K562 (cell line): ENCODE results near the gene NAA40. TPM values are rescaled to one million over a fixed set of nuclear protein-coding genes. Genes with fewer than 3 reads are reported as not detected.
A peak's percentile ranks its signal among the peaks of the same experiment; 100 is the strongest.

Experiments
- ARID3B ChIP-seq: fragments of 250-450 bp; sonication (Bioruptor Pico); IDR thresholded peaks from 2 replicates; pipeline ENCODE4 v1.4.0; 2020; ENCODE audit warnings: borderline replicate concordance
- BHLHE40 ChIP-seq: IDR thresholded peaks from 2 replicates; pipeline ENCODE4 v1.6.1; 2011; ENCODE audit warnings: low read length, improper control_type of control experiment
- BRD4 ChIP-seq: fragments of 200-600 bp; sonication (generic); IDR thresholded peaks from 2 replicates; pipeline ENCODE4 v1.6.1; 2017; ENCODE audit warnings: inconsistent platforms
- CBX3 ChIP-seq, 2 experiments: IDR thresholded peaks; 1 replicate in 1 of 2; 2 replicates in 1 of 2; pipeline ENCODE4 v1.6.1; 2012; ENCODE audit warnings: inconsistent platforms in 2 of 2, low read length in 2 of 2, borderline replicate concordance in 1 of 2, control low read depth in 1 of 2
- FOXP1 ChIP-seq: sonication (generic); formaldehyde crosslinking; IDR thresholded peaks from 2 replicates; pipeline ENCODE4 v1.8.0; 2022; ENCODE audit warnings: mild to moderate bottlenecking, missing genetic modification reagents
- MEIS2 ChIP-seq: fragments of 450-650 bp; IDR thresholded peaks from 2 replicates; pipeline ENCODE4 v1.6.1; 2014; ENCODE audit warnings: mild to moderate bottlenecking; ENCODE audit not compliant: partially characterized antibody
- NFXL1 ChIP-seq: fragments of 450-650 bp; formaldehyde crosslinking; IDR thresholded peaks from 2 replicates; pipeline ENCODE4 v1.4.0; 2021; ENCODE audit warnings: mild to moderate bottlenecking
- NONO ChIP-seq, 2 experiments: fragments of 200-400 bp in 1 of 2; fragments of 450-650 bp in 1 of 2; formaldehyde crosslinking in 1 of 2; IDR thresholded peaks; 2 replicates each; pipeline ENCODE4 v1.6.1; 2017; ENCODE audit warnings: low read depth in 2 of 2, mild to moderate bottlenecking in 2 of 2, moderate library complexity in 2 of 2, low read length in 1 of 2
- OTX1 ChIP-seq: fragments of 450-650 bp; formaldehyde crosslinking; IDR thresholded peaks from 2 replicates; pipeline ENCODE4 v1.4.0; 2022; ENCODE audit warnings: mild to moderate bottlenecking
- PCBP1 ChIP-seq: fragments of 200-400 bp; formaldehyde crosslinking; IDR thresholded peaks from 2 replicates; pipeline ENCODE4 v1.6.1; 2018; ENCODE audit warnings: mild to moderate bottlenecking, low read depth, low read length; ENCODE audit not compliant: poor library complexity, severe bottlenecking
- POLR2G ChIP-seq: fragments of 200-400 bp; formaldehyde crosslinking; IDR thresholded peaks from 2 replicates; pipeline ENCODE4 v1.6.1; 2017; ENCODE audit warnings: low read depth, mild to moderate bottlenecking, antibody characterized with exemption, low read length, moderate library complexity
- PURB ChIP-seq: sonication (generic); formaldehyde crosslinking; IDR thresholded peaks from 2 replicates; pipeline ENCODE4 v1.9.0; 2021; ENCODE audit warnings: low read depth, mild to moderate bottlenecking, missing genetic modification reagents
- RBM25 ChIP-seq: fragments of 200-400 bp; formaldehyde crosslinking; IDR thresholded peaks from 2 replicates; pipeline ENCODE4 v1.6.1; 2018; ENCODE audit warnings: low read length, low read depth, moderate library complexity; ENCODE audit not compliant: severe bottlenecking
- SMAD4 ChIP-seq: fragments of 250-450 bp; sonication (Bioruptor Pico); conservative IDR thresholded peaks from 2 replicates; pipeline ENCODE4 v1.8.0; 2021; ENCODE audit warnings: inconsistent platforms, mild to moderate bottlenecking, moderate library complexity
- SMARCC2 ChIP-seq: fragments of 450-650 bp; IDR thresholded peaks from 2 replicates; pipeline ENCODE4 v1.6.1; 2017; ENCODE audit warnings: antibody characterized with exemption, moderate library complexity, mild to moderate bottlenecking, low read depth
- TAF7 ChIP-seq: fragments of 450-650 bp; IDR thresholded peaks from 2 replicates; pipeline ENCODE4 v1.6.1; 2016; ENCODE audit warnings: missing genetic modification characterization, missing compliant biosample characterization
- ZBTB33 ChIP-seq: sonication (generic); formaldehyde crosslinking; IDR thresholded peaks from 2 replicates; pipeline ENCODE4 v1.8.1; 2023; ENCODE audit warnings: mild to moderate bottlenecking, missing genetic modification reagents
- ZC3H8 ChIP-seq: fragments of 450-650 bp; IDR thresholded peaks from 2 replicates; pipeline ENCODE4 v1.6.1; 2017
- ZNF134 ChIP-seq: fragments of 250-450 bp; sonication (Bioruptor Pico); conservative IDR thresholded peaks from 2 replicates; pipeline ENCODE4 v1.4.0; 2020
- ZNF57 ChIP-seq: fragments of 450-650 bp; formaldehyde crosslinking; IDR thresholded peaks from 2 replicates; pipeline ENCODE4 v1.4.0; 2020; ENCODE audit warnings: mild to moderate bottlenecking, moderate library complexity
- polyA plus RNA-seq, 8 experiments: library from polyadenylated mRNA; depleted of rRNA in 4 of 8; stranded (reverse) in 5 of 8; unstranded in 3 of 8; fragments of >200 nt; fragmentation: Nextera tagmentation in 2 of 8; fragmentation: Illumina TruSeq in 1 of 8; extraction: Ambion mirVana in 2 of 8; extraction: Trizol in 1 of 8; gene quantifications; 2 replicates each; pipeline versions ENCODE4 v1.2.1 to v1.2.3, GENCODE V29; 2011 to 2014; ENCODE audit warnings: inconsistent platforms in 1 of 8, missing spikeins in 1 of 8
- total RNA-seq, 7 experiments: library from RNA; depleted of rRNA in 6 of 7; stranded (reverse); fragments of >200 nt in 6 of 7; fragmentation: Illumina TruSeq in 2 of 7; extraction: Trizol in 2 of 7; gene quantifications; 2 replicates each; pipeline versions ENCODE4 v1.2.1 to v1.2.3, GENCODE V29; 2011 to 2021; ENCODE audit warnings: low replicate concordance in 1 of 7
- TF ChIP-seq, protein P1 (sequence below): fragments of 450-650 bp; IDR thresholded peaks from 2 replicates; pipeline ENCODE4 v1.6.1; 2016; ENCODE audit warnings: low read depth, mild to moderate bottlenecking, moderate library complexity
- TF ChIP-seq, protein P2 (sequence below): fragments of 250-450 bp; sonication (Bioruptor Pico); IDR thresholded peaks from 2 replicates; pipeline ENCODE4 v1.5.0; 2020; ENCODE audit warnings: mild to moderate bottlenecking

NAA40 gene
- total and polyA plus RNA-seq, 9 of the 15 experiments (the other 6 are each of a cell fraction or from before 2014, with no cell fraction given): 6.2 to 39.0 (median 23.1) TPM

- no peak for TF ChIP-seq BRD4
- no peak for TF ChIP-seq MEIS2
- no peak for TF ChIP-seq OTX1 (CRISPR knock-in tag)
- no peak for TF ChIP-seq FOXP1 (CRISPR knock-in tag)
- no peak for TF ChIP-seq ZNF57 (CRISPR knock-in tag)
- TF ChIP-seq NONO (IDR thresholded peaks at IDR 0.05; ENCODE audit: low read depth in 2 of 2, low read length in 1 of 2): no peak
- no peak for TF ChIP-seq TAF7 (tag)
- TF ChIP-seq RBM25: peak; percentile 96
- TF ChIP-seq PURB (CRISPR knock-in tag): no peak
- TF ChIP-seq CBX3 (IDR thresholded peaks at IDR 0.05; ENCODE audit: borderline replicate concordance in 1 of 2, low read length in 2 of 2): no peak
- no peak for TF ChIP-seq ZC3H8
- no peak for TF ChIP-seq SMARCC2
- TF ChIP-seq, protein P1, sequence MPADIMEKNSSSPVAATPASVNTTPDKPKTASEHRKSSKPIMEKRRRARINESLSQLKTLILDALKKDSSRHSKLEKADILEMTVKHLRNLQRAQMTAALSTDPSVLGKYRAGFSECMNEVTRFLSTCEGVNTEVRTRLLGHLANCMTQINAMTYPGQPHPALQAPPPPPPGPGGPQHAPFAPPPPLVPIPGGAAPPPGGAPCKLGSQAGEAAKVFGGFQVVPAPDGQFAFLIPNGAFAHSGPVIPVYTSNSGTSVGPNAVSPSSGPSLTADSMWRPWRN: no peak
- peak; percentile 63; the same call in 1 of the 2 replicates for TF ChIP-seq POLR2G
- peak; percentile 98 for TF ChIP-seq ZBTB33 (CRISPR knock-in tag)
- no peak for TF ChIP-seq SMAD4 (CRISPR knock-in tag)
- TF ChIP-seq NFXL1 (CRISPR knock-in tag): no peak
- peak; percentile 76 for TF ChIP-seq PCBP1
- TF ChIP-seq BHLHE40: no peak
- no peak for TF ChIP-seq ZNF134 (CRISPR knock-in tag)
- TF ChIP-seq, protein P2, sequence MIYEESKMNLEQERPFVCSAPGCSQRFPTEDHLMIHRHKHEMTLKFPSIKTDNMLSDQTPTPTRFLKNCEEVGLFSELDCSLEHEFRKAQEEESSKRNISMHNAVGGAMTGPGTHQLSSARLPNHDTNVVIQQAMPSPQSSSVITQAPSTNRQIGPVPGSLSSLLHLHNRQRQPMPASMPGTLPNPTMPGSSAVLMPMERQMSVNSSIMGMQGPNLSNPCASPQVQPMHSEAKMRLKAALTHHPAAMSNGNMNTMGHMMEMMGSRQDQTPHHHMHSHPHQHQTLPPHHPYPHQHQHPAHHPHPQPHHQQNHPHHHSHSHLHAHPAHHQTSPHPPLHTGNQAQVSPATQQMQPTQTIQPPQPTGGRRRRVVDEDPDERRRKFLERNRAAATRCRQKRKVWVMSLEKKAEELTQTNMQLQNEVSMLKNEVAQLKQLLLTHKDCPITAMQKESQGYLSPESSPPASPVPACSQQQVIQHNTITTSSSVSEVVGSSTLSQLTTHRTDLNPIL (CRISPR knock-in tag): no peak
- TF ChIP-seq ARID3B (CRISPR knock-in tag): no peak
These were observed 62.1 kb downstream of the NAA40 start (continued) for GRCh38 chr11:64000740-64001483.
